ELR (cell line): Measurements from ENCODE around the gene FAM200B.
A peak's percentile ranks its signal among the peaks of the same experiment; 100 is the strongest.
"Not testable (repeated sequence)": the region's sequence is repeated elsewhere in the genome, so short reads cannot be mapped to it uniquely, and the experiment has no call there.

Source experiments
- DNase-seq: peaks from one replicate; pipeline ENCODE4 v3.0.0-alpha.2; 2015; ENCODE audit warnings: low read depth

FAM200B gene

DNA sequence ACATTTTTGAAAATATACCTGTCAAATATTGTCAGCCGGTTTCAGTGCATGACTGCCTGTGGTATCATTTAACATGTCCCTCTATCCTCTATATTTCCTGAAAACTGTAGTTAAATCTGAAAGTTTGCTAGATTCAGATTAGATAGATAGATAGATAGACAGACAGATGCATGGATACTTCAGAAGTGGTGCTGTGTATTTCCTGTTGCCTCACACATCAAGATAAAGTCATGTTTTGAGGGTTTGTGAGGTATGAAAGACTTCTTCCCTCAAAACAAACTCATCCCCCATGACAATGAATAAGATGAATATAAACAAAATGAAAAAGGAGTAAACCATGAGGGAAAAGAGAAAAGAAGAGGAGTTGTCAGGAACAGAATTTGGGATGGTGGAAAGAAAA, 15.2 kb downstream of the FAM200B start:
- DNase-seq: no peak

DNA sequence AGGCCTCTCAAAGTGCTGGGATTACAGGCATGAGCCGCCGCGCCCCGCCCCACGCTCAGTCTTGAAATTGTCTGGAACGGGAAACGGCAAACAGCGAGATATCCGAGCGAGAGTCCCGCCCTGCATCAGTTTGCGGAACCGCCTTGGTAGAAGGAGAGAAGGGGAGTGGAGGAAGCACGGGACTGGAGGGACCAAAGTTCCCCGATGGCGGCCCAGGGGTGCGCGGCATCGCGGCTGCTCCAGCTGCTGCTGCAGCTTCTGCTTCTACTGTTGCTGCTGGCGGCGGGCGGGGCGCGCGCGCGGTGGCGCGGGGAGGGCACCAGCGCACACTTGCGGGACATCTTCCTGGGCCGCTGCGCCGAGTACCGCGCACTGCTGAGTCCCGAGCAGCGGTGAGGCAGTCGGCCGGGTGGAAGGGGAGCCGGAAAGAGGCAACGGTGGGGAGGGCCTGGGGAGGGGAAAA, 21.3 kb downstream of the FAM200B start, which contains the start of gene BST1:
BST1 (plus strand) TSS at position 125 of the 463 bp plus-strand sequence; CDS start at position 205, 80 bp downstream.
- DNase-seq: peak; percentile 46

DNA sequence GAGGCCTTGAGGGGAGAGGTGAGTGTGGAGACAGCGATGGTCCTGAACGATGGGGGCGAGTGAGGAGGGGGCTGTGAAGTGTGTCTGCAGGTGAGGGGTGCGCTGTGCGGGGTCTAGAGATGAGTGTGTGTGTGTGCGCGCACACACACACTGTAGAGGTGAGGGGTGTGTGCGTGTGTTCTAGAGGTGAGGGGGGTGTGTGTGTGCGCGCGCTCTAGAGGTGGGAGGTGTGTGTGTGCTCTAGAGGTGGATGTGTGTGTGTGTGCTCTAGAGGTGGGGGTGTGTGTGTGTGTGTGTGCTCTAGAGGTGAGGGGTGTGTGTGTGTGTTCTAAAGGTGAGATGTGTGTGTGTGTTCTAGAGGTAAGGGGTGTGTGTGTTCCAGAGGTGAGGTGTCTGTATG, 21.8 kb downstream of the FAM200B start:
- DNase-seq: no peak

DNA sequence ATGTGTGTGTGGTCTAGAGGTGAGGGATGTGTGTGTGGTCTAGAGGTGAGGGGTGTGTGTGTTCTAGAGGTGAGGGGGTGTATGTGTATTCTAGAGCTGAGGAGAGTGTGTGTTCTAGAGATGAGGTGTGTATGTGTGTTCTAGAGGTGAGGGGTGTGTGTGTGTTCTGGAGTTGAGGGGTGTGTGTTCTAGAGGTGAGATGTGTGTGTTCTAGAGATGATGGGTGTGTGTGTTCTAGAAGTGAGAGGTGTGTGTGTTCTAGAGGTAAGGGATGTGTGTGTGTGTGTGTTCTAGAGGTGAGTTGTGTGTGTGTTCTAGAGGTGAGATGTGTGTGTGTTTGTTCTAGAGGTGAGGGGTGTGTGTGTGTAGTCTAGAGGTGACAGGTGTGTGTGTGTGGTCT, 22.5 kb downstream of the FAM200B start:
- no peak for DNase-seq

DNA sequence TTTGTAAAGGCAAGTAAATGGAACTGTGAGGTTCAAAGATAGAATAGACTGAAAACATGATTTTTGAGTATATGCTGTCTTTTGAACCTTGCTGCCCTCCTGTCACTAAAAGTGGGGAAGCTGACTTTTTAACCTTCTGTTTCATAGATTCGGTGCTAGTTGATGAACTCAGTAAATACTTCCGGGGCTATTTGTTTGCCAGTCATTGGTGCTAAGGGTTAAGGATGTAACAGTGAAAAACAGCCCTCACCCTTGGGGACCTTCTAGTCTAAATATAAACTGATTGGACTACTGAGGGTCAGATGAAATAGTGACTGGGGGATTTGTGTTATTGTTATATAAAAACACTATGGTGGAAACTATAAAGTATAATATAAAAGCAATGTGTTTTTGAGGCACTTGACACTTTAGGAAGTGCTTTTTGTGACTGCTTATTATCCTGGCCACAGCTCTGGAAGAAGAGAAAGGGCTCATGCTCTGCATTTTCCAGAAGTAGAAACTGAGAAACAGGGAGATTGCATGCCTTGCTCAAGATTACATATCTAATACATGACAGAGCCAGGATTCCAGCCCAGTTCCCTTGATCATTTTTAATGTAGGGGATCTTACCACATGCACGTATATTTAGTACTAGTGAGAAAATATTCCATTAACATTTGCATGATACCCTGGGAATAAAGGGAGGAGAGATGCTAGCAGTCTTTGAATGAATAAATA, 25.2 kb downstream of the FAM200B start:
- no peak for DNase-seq

- DNase-seq: no peak
These were observed 25.7 kb downstream of the FAM200B start for GRCh38 chr4:15707363-15707715.

GRCh38 chr4:15711762-15712161, 30.1 kb downstream of the FAM200B start:
- DNase-seq: no peak

DNA sequence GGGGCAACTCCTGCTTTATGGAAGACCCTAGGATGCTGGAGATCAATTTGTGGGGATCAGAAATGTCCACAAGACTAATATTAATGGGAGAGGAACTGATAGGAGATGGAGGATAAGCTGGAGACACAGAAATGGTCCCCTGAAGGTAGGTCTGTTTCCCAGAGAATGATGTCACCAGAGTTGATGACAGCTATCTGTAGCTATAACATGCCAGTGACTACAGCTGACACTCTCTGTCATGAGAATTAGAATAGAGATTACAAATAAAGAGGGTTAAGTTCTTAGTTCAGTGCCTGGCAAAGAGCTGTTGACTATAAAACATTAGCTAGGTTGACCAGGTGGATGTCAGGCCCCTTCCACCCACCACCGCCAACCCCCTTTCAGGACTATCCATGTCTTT, 30.6 kb downstream of the FAM200B start:
- no peak for DNase-seq

DNA sequence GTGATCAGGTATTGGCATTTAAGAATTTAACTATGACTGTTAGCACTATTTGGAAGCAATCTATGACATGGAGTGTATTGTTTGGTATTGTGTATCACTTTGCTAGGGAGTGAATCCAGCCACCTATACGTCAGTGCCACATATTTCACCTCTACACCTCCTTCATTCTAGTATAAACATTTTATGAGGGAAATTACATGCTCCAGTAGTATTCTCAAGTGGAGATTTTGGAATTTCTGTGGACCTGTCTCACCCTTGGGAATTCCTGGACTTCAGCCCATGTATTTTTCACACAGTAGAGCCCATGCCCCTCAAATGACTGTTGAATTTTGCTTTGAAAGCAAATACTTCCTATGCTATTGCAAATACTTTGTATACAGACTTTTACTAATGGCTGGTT, 32.5 kb downstream of the FAM200B start:
- no peak for DNase-seq

DNA sequence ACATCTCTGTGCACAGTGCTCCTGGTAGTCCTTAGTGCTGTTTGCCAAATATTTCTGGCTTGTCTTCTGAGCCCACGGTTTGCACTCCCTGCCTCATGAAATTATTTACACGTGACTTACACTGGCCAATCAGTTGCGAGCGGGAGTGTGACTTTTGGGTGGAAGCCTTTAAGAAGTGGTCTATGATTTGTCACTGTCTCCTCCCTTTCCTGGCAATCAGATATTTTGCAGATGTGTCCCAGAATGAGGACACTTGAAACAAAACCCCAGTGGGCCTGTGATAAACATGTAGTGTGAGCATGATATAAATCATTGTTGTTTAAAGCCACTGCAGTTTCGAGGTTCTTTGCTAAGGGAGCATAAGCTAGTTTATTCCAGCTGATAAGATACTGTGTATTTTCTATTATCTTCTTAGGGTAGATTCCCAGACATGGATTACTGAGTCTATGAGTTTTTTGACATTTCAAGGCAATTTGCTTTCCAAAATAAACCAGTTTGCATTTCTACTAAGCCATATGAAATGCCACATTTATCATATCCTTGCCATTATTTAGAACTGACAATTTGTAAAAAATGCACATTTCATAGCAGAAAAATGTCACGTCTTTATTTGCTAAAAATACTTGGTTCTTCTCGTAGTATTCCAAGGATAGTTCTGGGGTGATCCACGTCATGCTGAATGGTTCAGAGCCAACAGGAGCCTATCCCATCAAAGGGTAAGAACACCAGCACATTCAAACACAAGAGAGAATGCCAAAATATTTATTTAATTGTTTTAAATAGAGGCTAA, 33.2 kb downstream of the FAM200B start:
- DNase-seq: no peak

- DNase-seq: no peak
These were observed 34.5 kb downstream of the FAM200B start for GRCh38 chr4:15716115-15716514.

GRCh38 chr4:15717086-15717485, 35.5 kb downstream of the FAM200B start:
- peak; percentile 70 for DNase-seq

- DNase-seq: peak; percentile 36
These were observed 36.2 kb downstream of the FAM200B start for GRCh38 chr4:15717657-15718416.

GRCh38 chr4:15718465-15718864, 36.8 kb downstream of the FAM200B start:
- DNase-seq: no peak

GRCh38 chr4:15718959-15719358, 37.3 kb downstream of the FAM200B start:
- no peak for DNase-seq

- no peak for DNase-seq
These were observed 37.9 kb downstream of the FAM200B start for GRCh38 chr4:15719506-15719905.

DNA sequence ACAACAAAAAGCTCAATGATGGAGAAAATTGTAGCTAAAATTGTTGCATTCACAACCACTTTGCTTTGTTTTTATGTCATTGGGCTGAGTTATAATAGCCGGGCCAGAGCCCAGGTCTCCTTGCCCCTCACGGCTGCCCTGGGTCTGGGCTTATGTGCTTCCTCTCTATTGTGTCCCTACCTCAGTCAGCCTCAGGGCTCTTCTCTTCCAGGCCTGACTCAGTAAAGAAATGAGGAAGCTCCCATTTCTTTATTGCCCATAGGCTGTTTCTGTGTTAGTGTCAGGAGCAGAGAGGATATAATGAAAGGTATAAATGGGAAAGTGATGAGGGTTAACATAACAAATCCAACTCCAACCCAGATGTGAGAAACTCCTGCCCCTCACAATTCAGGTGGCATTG, 39.2 kb downstream of the FAM200B start:
- DNase-seq: no peak

- DNase-seq: no peak
These were observed 44.0 kb downstream of the FAM200B start for GRCh38 chr4:15725608-15726007.

DNA sequence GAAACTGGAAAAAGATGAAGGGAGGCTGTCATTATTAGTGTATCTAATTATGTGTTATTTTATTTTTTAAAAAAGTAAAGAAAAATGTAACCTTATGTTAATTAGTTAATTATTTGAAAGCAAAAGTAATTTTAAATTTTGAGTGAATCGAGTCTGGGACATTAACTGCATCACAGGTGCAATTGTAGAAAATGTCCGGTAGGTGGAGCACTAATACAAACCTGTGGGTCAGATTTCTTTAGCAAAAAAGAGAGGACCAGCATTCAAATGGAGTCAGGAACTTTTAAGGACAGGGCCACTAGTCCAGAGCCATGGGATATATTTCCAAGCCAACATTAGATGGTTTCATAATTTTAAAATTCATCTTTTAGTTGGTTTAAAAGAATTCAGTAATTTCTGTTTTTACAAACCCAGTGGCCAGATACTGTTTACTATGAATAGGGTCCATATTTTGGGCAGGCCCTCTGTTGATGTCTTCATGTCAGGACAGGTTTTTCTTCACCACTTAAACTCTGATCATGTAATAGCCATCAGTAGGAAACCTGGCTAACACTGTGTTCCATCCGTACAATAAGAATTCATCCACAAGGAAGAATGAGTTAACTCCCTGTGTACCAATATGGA, 48.4 kb downstream of the FAM200B start:
- peak; percentile 68 for DNase-seq

GRCh38 chr4:15733061-15733460, 51.4 kb downstream of the FAM200B start:
- DNase-seq: not testable (repeated sequence)

DNA sequence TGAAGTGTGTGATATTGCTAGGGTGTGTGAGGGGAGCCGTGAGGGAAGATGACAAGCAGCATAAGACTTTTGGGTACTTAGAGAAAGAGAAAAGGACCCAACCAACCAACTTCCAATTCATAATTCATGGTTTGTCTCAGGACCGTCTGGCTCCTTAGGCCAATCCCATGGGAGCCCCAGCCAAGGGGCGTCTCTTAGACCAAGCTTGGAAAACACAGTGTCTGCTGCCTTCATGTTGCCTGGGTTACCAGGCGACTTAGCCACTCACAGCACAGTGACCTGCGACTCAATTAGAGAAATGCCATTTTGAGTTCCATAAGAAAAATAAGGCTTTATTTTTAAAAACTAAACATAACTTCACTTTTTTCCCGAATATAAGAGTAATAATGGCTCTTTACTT, 53.9 kb downstream of the FAM200B start:
- DNase-seq: no peak

DNA sequence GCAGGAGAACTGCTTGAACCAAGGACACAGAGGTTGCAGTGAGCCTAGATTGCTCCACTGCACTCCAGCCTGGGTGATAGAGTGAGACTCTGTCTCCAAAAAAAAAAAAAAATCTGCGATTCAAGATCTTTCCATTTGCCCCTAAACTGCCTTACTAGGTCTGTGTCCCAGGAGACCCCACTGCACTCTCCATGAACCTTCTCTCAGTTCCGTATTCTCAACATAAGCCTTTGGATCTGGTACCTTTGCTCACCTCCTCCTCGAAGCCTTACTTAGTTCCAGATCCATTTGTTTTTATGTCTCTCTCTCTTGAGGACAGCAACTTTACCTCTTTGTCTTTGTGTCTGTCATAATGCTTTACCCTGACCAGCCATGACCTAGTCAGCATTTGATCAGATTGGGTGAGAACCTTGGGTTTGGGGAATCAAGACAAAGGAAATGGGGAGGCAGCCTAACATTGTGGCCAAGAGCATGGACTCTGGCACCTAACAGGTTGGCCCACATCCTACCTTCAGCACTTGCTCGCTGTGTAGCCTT, 55.0 kb downstream of the FAM200B start:
- no peak for DNase-seq
